PC-3 (cell line): Measurements from ENCODE around the gene PRSS21. TPM values are rescaled to one million over a fixed set of nuclear protein-coding genes. Genes with fewer than 3 reads are reported as not detected.

Source experiments
- ATAC-seq: fragments of 200-7000 bp; cut with Tn5 transposase; 2 replicates; pipeline ENCODE4 v1.9.1; 2020; ENCODE audit warnings: mild to moderate bottlenecking, moderate library complexity
- BruUV-seq: library from RNA; stranded (reverse); fragments of 400-500 nt; replicated peaks from 2 replicates; lab custom pipeline; 2021; lab: Mats Ljungman, UMichigan
- CTCF ChIA-PET: fragments of 300-600 bp; sonication (Branson Sonifier 250); formaldehyde crosslinking; loops from one replicate; lab custom pipeline; 2022; ENCODE audit warnings: antibody characterized with exemption; lab: Charles Lee
- POLR2A ChIA-PET: fragments of 300-600 bp; sonication (Branson Sonifier 250); formaldehyde crosslinking; loops from one replicate; lab custom pipeline; 2022; ENCODE audit warnings: antibody characterized with exemption; ENCODE audit not compliant: unreplicated experiment; lab: Charles Lee
- DNase-seq: peaks from one replicate; pipeline ENCODE4 v3.0.0-alpha.2; 2015
- H2AFZ ChIP-seq: fragments of 300-600 bp; sonication (generic); 2 replicates; pipeline ENCODE4 v1.6.0; 2016; ENCODE audit warnings: antibody characterized with exemption, low read length
- H3F3A ChIP-seq: fragments of 300-600 bp; sonication (generic); one replicate; pipeline ENCODE4 v1.6.0; 2017; ENCODE audit warnings: antibody characterized with exemption, low read length, control low read depth, mild to moderate bottlenecking; ENCODE audit not compliant: unreplicated experiment
- H3K27ac ChIP-seq: fragments of 300-600 bp; sonication (generic); 2 replicates; pipeline ENCODE4 v1.5.1; 2016; ENCODE audit warnings: mild to moderate bottlenecking, low read length
- H3K27me3 ChIP-seq: fragments of 300-600 bp; sonication (generic); 2 replicates; pipeline ENCODE4 v1.6.1; 2016; ENCODE audit warnings: low read length, mixed read lengths
- H3K36me3 ChIP-seq: fragments of 300-600 bp; sonication (generic); 2 replicates; pipeline ENCODE4 v1.6.1; 2016; ENCODE audit warnings: low read depth, mixed run types, low read length, mixed read lengths
- H3K4me1 ChIP-seq: fragments of 300-600 bp; sonication (generic); 2 replicates; pipeline ENCODE4 v1.5.1; 2016; ENCODE audit warnings: low read length; ENCODE audit not compliant: insufficient read depth
- H3K4me2 ChIP-seq: fragments of 300-600 bp; sonication (generic); 2 replicates; pipeline ENCODE4 v1.6.0; 2016; ENCODE audit warnings: low read length
- H3K4me3 ChIP-seq: fragments of 300-600 bp; sonication (generic); 2 replicates; pipeline ENCODE4 v1.5.1; 2016; ENCODE audit warnings: mild to moderate bottlenecking, low read length, mixed read lengths
- H3K79me2 ChIP-seq: fragments of 300-600 bp; sonication (generic); 2 replicates; pipeline ENCODE4 v1.6.1; 2017; ENCODE audit warnings: low read length, mixed read lengths
- H3K9ac ChIP-seq: fragments of 300-600 bp; sonication (generic); 2 replicates; pipeline ENCODE4 v1.6.0; 2016; ENCODE audit warnings: mild to moderate bottlenecking, low read length
- H3K9me2 ChIP-seq: fragments of 300-600 bp; sonication (generic); replicated peaks from 2 replicates; pipeline ENCODE4 v1.6.1; 2016; ENCODE audit warnings: mixed run types, low read length, mixed read lengths
- H3K9me3 ChIP-seq: fragments of 300-600 bp; sonication (generic); 2 replicates; pipeline ENCODE4 v1.6.1; 2016; ENCODE audit warnings: low read length, mixed read lengths
- H4K20me1 ChIP-seq: fragments of 300-600 bp; sonication (generic); 2 replicates; pipeline ENCODE4 v1.6.1; 2016; ENCODE audit warnings: low read length, mixed read lengths
- EZH2 ChIP-seq: fragments of 300-600 bp; sonication (generic); IDR thresholded peaks from one replicate; pipeline ENCODE4 v1.6.1; 2017; ENCODE audit warnings: antibody characterized with exemption, mild to moderate bottlenecking, low read length; ENCODE audit not compliant: unreplicated experiment
- EZH2phosphoT487 ChIP-seq: fragments of 300-600 bp; sonication (generic); IDR thresholded peaks from 2 replicates; pipeline ENCODE4 v1.6.1; 2018; ENCODE audit warnings: mild to moderate bottlenecking, antibody characterized with exemption, low read length, borderline replicate concordance
- intact Hi-C: fragments of 100-400 bp; cut with micrococcal nuclease; formaldehyde crosslinking; loops from 2 replicates; pipeline ENCODE4 v1.9.0; 2023
- total RNA-seq: library from RNA; depleted of rRNA; stranded (reverse); fragments of >200 nt; gene quantifications from 2 replicates; pipeline ENCODE4 v1.2.3, GENCODE V29; 2014
- TF ChIP-seq, protein P1 (sequence below): fragments of 300-600 bp; sonication (generic); conservative IDR thresholded peaks from 2 replicates; pipeline ENCODE4 v1.5.1; 2017; ENCODE audit warnings: antibody characterized with exemption, low read depth, mild to moderate bottlenecking, low read length

PRSS21 gene
- total RNA-seq, 1 experiment from 2014 or later = not detected

DNA sequence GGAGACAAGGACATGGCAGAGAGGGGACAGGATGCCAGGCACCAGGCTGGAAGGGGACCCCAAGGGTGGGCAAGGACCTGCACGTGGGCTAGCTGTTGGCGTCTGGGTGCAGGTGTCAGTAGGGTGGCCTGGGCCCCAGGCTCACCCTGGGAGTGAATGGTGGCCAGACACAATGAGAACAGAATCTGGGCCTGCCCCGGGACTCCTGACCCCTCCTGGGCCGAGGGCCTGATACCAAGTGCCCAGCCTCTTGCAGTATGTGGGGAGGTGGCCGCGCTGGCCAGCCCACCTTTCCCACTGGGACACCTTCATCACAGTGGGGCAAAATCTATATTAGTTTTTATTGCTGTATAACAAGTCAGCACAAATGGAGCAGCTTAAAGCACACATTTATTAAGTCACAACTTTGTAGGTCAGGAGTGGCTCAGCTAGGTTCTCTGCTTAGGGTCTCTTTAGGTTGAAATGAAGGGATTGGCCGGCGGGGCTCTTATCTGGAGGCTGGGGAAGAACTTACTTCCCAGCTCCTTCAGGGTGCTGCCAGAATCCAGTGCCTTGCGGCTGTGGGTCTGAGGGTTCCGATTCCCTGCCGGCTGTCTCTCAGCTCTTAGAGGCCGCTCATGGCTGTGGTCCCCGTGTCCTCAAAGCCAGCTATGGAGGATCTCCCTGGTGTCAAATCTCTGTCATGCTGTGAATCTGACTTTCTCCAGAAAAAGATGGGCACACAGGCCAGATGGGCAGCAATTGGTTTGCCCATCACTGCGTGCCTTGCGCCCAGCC lies 33.3 kb upstream of the PRSS21 start:
- Histone ChIP-seq H3K4me1 (no peaks in the 10 kb centered on the region), H3K27me3 (no peaks in the 10 kb centered on the region), H3K9me2 (no peaks in the 10 kb centered on the region), H3K36me3 (no peaks in the 10 kb centered on the region), H4K20me1 (no peaks in the 10 kb centered on the region), H3K79me2 (no peaks in the 10 kb centered on the region), H3K9ac (no peak overlapping the region), H3K27ac (no peak overlapping the region), H3K9me3 (no peaks in the 10 kb centered on the region), H3K4me2 (no peak overlapping the region), H3K4me3 (no peak overlapping the region), H3F3A (no peaks in the 10 kb centered on the region), H2AFZ (no peak overlapping the region)
- POLR2A ChIA-PET = no interaction called here
- ATAC-seq (no peak), DNase-seq (no peak)
- intact Hi-C loops = no loop called here
- CTCF ChIA-PET = no interaction called here
- BruUV-seq = no TSS peak
- no peak for TF ChIP-seq EZH2phosphoT487
- TF ChIP-seq, protein P1, sequence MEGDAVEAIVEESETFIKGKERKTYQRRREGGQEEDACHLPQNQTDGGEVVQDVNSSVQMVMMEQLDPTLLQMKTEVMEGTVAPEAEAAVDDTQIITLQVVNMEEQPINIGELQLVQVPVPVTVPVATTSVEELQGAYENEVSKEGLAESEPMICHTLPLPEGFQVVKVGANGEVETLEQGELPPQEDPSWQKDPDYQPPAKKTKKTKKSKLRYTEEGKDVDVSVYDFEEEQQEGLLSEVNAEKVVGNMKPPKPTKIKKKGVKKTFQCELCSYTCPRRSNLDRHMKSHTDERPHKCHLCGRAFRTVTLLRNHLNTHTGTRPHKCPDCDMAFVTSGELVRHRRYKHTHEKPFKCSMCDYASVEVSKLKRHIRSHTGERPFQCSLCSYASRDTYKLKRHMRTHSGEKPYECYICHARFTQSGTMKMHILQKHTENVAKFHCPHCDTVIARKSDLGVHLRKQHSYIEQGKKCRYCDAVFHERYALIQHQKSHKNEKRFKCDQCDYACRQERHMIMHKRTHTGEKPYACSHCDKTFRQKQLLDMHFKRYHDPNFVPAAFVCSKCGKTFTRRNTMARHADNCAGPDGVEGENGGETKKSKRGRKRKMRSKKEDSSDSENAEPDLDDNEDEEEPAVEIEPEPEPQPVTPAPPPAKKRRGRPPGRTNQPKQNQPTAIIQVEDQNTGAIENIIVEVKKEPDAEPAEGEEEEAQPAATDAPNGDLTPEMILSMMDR = no peak
- no peak for TF ChIP-seq EZH2

DNA sequence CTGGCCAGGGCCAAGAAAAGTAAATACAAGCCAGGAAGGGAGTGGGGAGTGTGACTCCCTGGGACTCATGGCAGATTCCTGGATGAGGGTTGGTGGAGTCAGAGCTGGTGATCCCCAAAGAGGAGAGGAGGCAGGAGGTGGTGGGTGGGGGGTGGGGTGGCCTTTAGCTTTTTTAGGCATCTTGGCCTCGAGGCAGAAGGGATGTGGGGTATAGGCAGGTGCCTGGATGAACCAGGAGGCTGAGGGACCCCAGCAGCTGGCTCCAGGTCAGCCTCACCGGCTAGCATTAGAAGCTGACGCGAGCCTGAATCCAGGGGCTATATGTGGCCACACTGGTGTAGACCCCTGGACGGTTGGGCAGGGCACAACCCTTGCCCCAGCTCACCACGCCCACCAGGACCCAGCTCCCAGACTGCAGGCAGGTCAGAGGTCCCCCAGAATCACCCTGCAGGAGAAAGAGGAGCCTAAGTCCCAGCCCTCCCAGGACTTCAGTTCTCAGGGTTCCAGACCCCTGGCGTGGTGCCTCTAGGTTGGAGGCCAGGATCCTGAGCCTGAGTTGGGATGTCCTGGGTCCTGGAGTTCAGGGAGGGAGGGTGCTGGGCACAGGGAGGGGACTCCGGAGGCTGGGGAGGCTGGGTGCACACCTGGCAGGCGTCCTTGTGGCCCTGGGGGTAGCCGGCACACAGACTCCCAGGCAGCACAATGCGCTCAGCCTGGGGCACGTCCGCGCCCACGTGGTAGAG lies 32.5 kb upstream of the PRSS21 start:
- Histone ChIP-seq H3K4me3 (no peak overlapping the region), H3K36me3 (no peaks in the 10 kb centered on the region), H4K20me1 (no peaks in the 10 kb centered on the region), H3K9me3 (no peaks in the 10 kb centered on the region), H3F3A (no peaks in the 10 kb centered on the region), H2AFZ (0 out of 2 replicates have a peak overlapping the region, but pooled peaks have one; percentile 45), H3K27me3 (no peaks in the 10 kb centered on the region), H3K9ac (no peak overlapping the region), H3K4me2 (peak overlapping the region; percentile 62), H3K27ac (no peak overlapping the region), H3K79me2 (no peaks in the 10 kb centered on the region), H3K4me1 (no peaks in the 10 kb centered on the region), H3K9me2 (no peaks in the 10 kb centered on the region)
- ChIA-PET CTCF (no interaction called here), POLR2A (no interaction called here)
- intact Hi-C loops = no loop called here
- no peak for TF ChIP-seq EZH2
- no peak for ATAC-seq
- no peak for DNase-seq
- no TSS peak for BruUV-seq

DNA sequence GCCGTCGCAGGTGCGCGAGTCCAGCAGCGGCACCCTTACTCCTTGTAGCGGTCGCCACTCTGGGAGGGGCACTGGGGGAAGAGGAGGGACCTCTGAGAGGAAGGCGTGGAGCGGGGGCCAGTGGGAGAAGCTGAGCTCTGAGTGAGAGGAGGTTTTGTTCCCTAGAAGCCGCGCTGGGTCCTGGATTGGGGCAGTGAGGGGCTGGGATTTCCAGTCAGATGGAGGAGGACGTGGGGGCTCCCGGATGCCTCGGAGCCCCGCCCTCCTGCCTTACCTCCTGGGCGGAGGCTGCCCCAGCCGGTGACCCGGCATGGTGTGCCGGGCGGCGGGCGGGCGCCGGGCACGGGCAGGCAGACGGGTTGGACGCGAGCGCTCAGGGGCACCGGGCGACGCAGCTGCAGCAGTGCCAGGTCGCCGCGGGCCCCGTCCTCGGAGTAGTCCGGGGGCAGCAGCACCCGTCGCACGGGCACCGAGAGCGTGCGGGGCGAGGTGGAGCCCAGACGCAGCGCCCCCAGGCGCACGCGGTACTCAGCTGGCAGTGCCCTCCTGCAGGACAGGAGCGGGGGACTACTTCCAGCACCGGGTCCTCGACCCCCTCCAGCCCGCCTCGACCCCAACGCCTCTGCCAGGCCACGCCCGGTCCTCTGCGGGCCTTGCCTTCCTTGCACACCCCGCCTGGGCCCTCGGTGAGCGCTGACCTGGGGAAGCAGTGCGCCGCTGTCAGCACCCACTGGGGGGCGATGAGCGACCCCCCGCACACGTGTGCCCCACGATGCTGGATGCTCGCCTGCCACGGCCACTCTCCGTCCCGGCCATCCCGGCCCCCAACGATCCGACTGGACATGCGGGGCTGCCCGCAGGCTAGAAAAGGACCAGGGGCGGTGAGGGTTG lies 31.7 kb upstream of the PRSS21 start:
- no peak overlapping the region for H3K9ac ChIP-seq
- no peaks in the 10 kb centered on the region for H3K79me2 ChIP-seq
- no TSS peak for BruUV-seq
- peak overlapping the region; percentile 62 for H3K4me2 ChIP-seq
- DNase-seq (no peak), ATAC-seq (peak; percentile 39)
- ChIA-PET CTCF (no interaction called here), POLR2A (no interaction called here)
- no peaks in the 10 kb centered on the region for H3K36me3 ChIP-seq
- H2AFZ ChIP-seq = peak overlapping the region; percentile 45; the same call in 1 of the 2 replicates
- peak overlapping the region; percentile 46 for H3K4me3 ChIP-seq
- H4K20me1 ChIP-seq = no peaks in the 10 kb centered on the region
- H3K9me2 ChIP-seq = no peaks in the 10 kb centered on the region
- no peaks in the 10 kb centered on the region for H3K4me1 ChIP-seq
- TF ChIP-seq EZH2phosphoT487 = no peak
- TF ChIP-seq, protein P1 = peak; percentile 29; the same call in 1 of the 2 replicates
- no peaks in the 10 kb centered on the region for H3K27me3 ChIP-seq
- H3K9me3 ChIP-seq = no peaks in the 10 kb centered on the region
- intact Hi-C loops = no loop called here
- no peak overlapping the region for H3K27ac ChIP-seq
- no peaks in the 10 kb centered on the region for H3F3A ChIP-seq
